Skeletal muscle cell (primary cell): ENCODE data around the gene ZC3H4.
A peak's percentile ranks its signal among the peaks of the same experiment; 100 is the strongest.

Experiments used
- DNase-seq: peaks from one replicate; pipeline ENCODE4 v3.0.0-alpha.2; 2010; ENCODE audit warnings: low read depth
- H3K4me3 ChIP-seq: 2 replicates; pipeline ENCODE4 v1.5.1; 2011; ENCODE audit warnings: low read depth, mild to moderate bottlenecking, control low read depth, low read length, moderate library complexity

The ZC3H4 gene

GRCh38 chr19:47027586-47028088 is 85.9 kb downstream of the ZC3H4 start:
- no peak overlapping the region for H3K4me3 ChIP-seq
- no peak for DNase-seq

- no peak overlapping the region for H3K4me3 ChIP-seq
- DNase-seq = no peak
Observed at GRCh38 chr19:47026889-47027288, 86.7 kb downstream of the ZC3H4 start.

- no peak overlapping the region for H3K4me3 ChIP-seq
- no peak for DNase-seq
Observed at GRCh38 chr19:47026156-47026555, 87.4 kb downstream of the ZC3H4 start.

- no peak overlapping the region for H3K4me3 ChIP-seq
- DNase-seq = no peak
Observed at GRCh38 chr19:47024502-47024901, 89.1 kb downstream of the ZC3H4 start.

- no peak overlapping the region for H3K4me3 ChIP-seq
- DNase-seq = no peak
Observed at GRCh38 chr19:47023448-47023794, 90.2 kb downstream of the ZC3H4 start.

GRCh38 chr19:47022541-47023447 is 90.8 kb downstream of the ZC3H4 start:
- H3K4me3 ChIP-seq = no peak overlapping the region
- no peak for DNase-seq

GRCh38 chr19:47022140-47022536 is 91.4 kb downstream of the ZC3H4 start:
- no peak overlapping the region for H3K4me3 ChIP-seq
- DNase-seq = no peak

GRCh38 chr19:47021536-47022139 is 91.9 kb downstream of the ZC3H4 start:
- no peak for DNase-seq
- H3K4me3 ChIP-seq = peak overlapping the region; percentile 55

GRCh38 chr19:47020992-47021496 is 92.5 kb downstream of the ZC3H4 start:
- no peak for DNase-seq
- peak overlapping the region; percentile 55 for H3K4me3 ChIP-seq

GRCh38 chr19:47020132-47020805 is 93.3 kb downstream of the ZC3H4 start:
- H3K4me3 ChIP-seq = peak overlapping the region; percentile 55

GRCh38 chr19:47019431-47020041 is 94.0 kb downstream of the ZC3H4 start, which contains the start of gene NPAS1:
TSS of gene NPAS1 (plus strand) at chr19:47019837. CDS start at chr19:47021048, 1,211 bp downstream.
- no peak for DNase-seq
- peak within 1 kb of the TSS; percentile 55 for H3K4me3 ChIP-seq

More at GRCh38 chr19:47020132-47020805, 93.3 kb downstream of the ZC3H4 start:
- no peak for DNase-seq

- no peak for DNase-seq
- H3K4me3 ChIP-seq = no peak overlapping the region
Observed at GRCh38 chr19:47018923-47019322, 94.7 kb downstream of the ZC3H4 start.
